UCSD-AML1 (cell line): ENCODE measurements around the gene RAPSN.

Experiments used
- DNase-seq: peaks from one replicate; lab custom pipeline; 2025; ENCODE audit not compliant: unreplicated experiment; lab: John Stamatoyannopoulos, UW

RAPSN gene

DNA sequence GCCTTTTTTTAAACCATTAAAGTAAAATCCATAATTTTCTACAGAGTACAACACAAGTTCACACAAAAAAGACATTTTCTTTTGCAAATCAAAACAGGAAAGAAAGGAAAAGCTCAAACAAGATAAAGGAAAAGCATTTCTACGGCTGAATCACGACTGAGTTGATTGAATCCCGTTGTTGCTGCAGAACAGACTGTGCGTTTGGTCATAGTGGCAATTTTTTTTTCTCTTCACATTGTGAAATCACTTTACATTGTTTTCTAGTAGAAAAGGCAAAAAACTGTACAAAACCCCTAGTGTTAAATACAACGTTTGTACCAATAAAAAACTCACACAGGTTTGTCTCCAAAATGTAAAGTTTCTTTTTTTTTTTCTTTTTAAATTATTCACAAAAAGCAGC, 17.3 kb upstream of the RAPSN start:
- no peak for DNase-seq

DNA sequence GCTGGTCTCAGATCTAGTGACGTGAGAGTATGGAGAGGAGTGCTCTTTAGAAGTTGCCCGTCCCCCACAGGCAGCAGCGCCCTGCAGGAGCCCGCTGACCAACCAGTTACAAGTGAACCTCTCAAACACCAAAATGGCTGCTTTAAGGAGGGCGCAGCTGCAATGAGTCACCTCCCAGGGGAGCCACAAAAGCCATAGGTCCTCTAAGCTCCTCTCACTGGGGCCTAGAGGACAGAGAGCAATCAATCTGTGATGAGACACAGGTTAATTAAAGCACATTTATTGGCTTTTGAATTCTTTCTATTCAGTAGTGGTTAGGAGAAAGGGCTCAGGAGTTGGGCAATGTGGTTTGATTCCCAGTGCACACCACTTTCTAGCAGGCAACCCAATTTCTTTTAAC, 15.5 kb upstream of the RAPSN start:
- no peak for DNase-seq

DNA sequence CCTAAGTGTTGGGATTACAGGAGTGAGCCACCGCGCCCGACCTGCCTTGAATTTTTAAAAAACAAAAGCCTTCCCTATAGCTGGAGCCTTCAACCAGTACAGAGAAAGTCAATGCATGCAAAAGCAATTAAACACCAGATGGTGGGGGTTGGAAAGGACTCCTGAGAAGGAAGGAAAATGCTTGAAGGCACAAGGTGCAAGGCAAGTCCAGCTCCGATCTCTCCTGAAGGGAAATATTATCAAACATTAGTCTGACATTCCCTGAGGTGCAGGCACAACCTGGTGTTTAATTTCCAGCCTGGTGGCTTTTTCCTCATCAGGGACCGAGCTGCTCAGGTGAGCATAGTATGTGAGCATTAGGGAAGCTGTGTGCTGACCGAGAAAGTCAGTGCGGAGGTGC, 12.9 kb upstream of the RAPSN start:
- DNase-seq: no peak

DNA sequence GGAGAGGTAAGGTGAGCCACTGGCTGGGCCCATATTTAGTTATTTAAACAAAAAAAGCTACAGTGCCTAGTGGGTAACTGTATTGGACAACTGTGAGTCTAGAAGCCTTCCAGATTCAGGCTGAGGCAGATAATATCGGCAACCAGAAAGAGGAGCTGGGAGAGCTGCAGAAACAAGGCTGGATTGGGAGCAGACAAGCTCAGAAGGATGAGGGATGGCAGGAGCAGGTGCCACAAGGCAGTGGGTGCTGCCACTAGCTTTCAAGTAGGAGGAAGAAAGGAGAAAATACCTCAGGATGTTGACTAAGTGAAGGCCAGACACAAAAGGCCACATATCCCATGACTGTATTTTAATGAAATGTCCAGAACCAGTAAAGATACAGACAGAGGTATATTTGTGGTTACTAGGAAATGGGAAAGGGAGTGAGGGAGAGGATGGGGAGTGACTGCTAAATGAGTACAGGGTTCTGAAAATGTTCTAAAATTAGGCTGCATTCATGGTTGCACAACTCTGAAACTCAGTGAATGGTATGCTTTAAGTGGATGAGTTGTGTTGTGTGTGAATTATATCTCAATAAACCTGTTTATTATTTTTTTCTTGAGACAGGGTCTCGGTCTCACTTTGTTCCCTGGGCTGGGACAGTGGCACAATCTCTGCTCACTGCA, 11.8 kb upstream of the RAPSN start:
- DNase-seq: no peak

DNA sequence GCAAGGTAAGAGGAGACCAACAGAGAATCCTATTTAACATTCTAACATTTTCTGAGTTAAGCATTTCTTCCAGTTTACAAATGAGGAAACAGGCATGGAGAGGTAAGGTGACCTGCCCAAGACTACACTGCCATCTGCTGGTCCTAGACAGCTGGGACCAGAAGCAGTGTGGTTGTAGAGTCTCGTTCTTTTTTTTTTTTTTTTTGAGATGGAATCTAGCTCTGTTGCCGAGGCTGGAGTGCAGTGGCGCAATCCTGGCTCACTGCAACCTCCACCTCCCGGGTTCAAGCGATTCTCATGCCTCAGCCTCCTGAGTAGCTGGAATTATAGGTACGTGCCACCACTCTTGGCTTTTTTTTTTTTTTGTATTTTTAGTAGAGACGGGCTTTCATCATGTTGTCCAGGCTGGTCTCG, 5.3 kb upstream of the RAPSN start:
- DNase-seq: peak; percentile 50

DNA sequence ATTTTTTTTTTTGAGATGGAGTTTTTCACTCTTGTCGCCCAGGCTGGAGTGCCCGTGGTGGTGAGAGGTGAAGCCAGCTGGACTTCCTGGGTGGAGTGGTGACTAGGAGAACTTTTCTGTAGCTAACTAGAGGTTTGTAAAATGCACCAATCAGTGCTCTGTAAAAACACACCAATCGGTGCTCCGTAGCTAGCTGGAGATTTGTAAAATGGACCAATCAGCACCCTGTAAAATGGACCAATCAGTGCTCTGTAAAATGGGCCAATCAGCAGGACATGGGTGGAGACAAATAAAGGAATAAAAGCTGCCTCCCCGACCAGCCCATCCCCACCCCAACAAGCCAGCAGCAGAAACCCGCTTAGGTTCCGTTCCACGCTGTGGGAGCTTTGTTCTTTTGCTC, 4.4 kb upstream of the RAPSN start:
- DNase-seq: no peak

DNA sequence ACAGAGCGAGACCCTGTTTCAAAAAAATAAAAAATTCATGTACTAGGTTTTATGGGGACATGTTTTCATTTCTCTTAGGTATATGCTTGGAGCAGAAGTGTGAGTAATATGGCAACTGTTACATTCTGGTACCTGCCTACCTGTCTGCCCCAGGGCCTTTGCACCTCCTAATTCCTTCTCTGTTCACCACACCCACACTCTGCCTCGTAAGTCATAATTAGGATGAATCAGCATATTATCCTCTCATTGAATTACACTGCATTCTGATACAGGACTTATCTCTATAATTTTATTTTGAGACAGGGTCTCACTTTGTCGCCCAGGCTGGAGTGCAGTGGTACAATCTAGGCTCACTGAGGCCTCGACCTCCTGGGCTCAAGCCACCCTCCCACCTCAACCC, 3.1 kb upstream of the RAPSN start:
- no peak for DNase-seq

DNA sequence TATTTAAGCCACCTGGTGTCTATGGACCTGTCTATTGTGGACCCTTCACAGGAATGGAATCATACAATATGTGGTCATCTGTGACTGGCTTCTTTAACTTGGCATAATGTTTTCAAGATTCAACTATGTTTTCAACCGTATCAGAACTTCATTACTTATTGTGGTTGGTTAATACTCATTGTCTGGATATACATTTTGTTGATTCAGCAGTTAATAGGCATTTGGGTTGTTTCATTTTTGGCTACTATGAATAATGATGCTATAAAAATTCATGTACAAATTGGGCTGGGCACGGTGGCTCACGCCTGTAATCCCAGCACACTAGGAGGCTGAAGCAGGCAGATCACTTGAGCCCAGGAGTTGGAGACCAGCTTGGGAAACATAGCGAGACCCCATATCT, 2.5 kb upstream of the RAPSN start:
- DNase-seq: no peak

DNA sequence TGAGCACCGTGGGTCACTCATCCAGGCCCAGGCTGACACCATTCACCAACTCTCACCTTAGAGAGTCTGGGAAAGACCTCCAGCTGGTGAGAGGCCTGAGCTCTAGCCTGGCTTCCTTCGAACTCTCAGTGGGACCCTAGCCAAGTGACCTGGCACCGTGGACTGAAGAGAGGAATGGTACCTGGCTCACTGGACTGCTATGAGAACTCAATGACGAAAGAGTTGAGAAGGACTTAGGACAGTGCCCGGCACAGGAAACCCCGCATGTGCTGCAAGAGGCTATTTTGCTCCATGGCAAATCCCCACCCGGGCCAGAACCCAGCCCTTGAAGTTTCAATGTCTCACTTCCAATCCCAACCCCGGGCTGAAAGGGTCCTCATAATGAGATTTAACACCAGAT, 605 bp upstream of the RAPSN start:
- DNase-seq: no peak

DNA sequence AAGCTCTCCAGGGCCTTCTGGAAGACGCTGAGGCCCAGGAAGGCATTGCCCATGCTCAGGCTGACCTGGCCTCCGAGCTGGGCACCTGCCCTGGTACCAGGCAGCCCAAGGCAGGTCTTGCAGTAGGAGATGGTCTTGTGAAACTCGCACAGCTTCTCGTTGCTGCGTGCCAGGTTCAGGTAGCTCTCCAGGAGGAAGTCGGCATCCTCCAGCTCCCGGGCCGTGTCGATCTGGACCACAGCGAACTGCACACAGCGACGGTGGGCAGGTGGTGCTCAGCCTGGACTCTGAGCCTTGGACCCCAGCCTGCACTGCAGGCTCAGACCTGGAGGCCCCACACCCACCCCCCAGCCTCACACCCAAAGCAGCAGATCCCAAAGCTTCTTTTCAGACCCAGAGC, 1.0 kb downstream of the RAPSN start:
- no peak for DNase-seq

DNA sequence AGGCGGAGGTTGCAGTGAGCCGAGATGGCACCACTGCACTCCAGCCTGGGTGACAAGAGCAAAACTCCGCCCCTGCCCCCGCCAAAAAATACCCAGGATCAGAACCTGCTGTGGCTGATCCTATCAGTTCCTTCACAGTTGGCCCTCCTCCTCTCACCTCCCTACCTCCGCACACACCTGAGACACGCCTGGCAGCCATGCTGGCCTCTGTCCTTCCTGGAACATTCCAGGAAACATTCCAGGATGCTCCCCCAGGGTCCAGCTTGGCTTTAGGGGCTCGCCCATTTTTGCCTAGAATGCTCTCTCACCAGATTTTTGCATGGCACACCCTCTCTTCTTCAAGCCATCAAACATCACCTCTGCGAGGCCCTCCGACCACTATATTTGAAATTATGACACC, 2.1 kb downstream of the RAPSN start:
- no peak for DNase-seq

DNA sequence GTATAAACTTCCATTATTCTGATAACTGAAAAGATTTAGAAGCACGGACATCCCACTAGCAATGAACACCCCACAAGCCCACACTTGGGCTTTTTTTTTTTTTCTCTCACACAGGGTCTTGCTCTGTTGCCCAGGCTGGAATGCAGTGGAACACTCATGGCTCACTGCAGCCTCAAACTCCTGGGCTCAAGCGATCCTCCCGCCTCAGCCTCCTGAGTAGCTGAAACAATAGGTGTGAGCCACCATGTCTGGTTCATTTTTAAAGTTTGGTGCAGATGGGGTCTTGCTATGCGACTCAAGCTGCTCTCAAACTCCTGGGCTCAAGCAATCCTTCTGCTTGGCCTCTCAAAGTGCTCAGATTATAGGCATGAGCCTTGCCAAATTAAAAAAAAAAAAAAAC, 3.1 kb downstream of the RAPSN start:
- DNase-seq: no peak

DNA sequence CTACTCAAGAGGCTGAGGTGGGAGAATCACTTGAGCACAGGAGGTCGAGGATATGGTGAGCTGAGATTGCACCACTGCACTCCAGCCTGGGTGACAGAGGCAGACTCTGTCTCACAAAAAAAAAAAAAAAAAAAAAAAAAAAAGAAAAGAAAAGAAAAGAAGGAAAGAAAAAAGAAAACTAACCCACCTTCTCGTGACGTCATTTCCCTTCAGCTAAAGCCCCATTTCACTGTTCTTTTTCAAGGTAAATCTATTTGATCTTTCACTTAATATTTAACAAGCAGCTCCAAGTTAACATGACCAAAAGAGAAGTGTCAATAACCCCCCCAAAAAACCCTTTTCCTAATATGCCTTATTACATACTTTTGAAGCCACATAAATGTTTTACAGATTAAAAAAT, 5.1 kb downstream of the RAPSN start:
- DNase-seq: no peak

DNA sequence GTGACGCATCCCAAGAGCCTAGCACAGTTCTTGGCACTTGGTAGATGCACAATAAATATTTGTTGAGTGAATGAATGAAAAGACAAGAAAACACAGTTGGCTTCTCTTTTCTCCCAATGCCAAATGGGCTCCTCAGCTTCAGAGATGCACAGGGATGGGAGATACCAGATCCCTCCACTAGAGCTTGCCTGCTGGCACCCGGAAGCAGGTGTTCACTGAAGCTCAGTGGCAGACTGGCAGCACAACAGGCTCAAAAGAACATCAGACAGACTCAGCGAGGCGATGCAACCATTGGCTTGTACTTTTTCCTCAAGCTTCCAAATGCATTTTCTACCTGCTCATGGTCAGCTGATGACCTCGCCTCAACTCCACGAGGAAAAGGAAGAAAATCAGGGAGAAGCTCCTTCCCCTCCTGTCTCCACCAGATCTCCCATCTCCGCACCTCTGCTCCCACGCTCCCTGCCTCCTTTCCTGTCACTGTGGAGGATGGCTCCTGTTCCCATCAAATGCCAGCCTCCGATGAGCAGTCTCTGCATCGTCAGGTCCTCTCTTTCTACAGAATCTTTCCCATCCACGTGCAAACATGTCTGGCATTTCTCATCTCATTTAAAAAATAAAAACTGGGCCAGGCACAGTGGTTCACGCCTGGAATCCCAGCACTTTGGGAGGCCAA, 5.8 kb downstream of the RAPSN start:
- DNase-seq: no peak

DNA sequence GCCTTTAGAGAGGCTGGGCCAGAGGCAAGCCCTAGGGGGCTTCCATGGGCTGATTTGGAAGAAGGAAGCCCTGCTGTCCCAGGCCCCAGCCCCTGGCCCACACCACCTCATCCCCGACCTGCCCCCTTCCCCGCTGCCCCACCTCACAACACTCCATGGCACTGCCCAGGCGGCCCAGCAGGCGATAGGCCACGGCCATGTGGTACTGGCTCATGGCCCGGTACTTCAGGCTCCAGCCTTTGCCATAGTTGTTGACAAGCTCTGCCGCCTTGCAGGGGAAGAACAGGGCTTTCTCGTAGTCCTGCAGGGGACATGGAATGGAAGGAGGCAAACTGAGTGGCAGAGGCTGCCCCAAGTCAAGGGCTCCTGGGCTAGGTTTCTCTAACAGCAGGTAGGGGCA, 6.4 kb downstream of the RAPSN start:
- DNase-seq: no peak

DNA sequence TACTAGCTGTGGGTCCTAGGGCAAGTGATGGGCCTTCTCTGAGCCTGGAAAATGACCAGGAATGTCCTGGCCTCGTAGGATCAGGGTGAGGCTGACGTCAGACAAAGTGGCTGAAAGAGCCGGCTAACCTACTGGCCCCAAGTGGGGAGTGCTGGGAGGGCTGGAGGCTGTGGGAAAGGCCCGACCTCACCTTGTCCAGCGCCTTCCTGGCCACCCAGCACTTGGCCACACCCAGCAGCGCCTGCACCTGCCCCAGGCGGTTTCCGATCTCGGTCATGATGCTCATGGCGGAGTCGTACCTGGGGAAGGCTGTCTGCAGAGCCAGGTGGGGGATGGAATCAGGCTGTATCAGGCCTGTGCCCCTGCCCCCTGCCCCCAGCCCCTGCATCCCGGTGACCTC, 7.5 kb downstream of the RAPSN start:
- DNase-seq: no peak

DNA sequence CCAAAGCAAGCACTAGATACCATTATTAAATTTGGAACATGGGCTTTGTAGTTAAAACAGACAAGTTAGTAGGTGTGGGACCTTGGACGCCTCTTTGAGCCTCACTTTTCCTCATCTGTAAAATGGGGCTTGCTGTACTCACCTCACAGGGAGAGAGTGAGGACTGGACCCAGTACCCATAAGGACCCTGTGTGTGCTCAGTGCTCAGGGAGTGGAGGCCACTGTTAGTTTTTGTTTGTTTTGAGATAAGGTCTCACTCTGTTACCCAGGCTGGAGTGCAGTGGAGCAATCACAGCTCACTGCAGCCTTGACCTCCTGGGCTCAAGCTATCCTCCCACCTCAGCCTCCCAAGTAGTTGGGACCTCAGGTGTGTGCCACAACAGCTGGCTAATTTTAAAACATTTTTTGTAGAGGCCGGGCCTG, 8.9 kb downstream of the RAPSN start:
- no peak for DNase-seq

DNA sequence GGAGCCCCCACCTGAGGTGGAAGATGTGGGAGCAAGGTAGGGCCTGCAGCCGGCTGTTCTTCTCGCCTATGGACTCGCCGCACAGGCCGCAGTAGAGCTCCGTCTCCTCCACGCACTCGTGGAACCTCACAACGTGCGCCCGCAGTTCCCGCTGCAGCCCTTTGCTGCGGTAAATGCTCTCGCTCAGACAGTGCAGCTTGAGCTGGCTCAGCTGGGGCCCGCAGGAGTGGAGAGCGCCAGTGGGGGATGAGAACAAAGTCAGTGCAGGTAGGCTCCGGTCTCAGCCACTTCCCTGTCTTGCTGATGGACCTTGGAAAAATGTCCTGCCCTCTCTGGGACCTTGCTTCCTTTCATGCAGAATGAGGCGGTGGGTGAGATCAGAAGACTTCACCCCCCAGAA, 10.2 kb downstream of the RAPSN start:
- DNase-seq: no peak

DNA sequence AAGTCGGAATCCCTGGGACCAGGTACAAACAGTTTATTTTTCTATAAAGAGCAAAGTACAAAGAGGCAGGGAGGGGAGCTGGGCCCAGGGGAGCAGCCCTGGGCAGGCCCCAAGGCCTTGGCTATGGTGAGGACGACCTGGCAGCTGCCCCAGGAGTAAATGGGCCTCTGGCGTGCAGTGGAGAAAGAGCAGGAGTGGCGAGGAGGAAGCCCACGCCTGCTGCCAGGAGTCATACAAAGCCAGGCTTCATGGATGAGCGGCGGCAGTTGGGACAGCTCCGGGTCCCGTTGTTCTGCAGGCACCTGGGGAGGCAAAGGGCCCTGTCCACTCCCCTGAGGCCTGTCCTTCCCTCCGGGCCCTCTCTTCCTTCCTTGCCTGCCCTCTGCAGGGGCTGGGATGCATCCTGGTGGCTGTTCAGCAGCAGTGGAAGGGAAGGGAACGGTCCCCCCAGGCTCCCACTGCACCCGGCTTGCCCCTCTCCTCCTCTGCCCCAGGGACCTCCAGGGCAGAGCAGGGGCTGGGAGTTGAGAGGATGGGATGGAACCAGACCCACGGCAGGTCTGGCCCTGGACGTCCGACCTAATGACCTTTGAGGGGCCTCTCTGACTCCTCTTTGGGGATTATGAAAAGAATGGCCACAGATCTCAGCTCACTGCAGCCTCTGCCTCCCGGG, 11.1 kb downstream of the RAPSN start:
- no peak for DNase-seq

DNA sequence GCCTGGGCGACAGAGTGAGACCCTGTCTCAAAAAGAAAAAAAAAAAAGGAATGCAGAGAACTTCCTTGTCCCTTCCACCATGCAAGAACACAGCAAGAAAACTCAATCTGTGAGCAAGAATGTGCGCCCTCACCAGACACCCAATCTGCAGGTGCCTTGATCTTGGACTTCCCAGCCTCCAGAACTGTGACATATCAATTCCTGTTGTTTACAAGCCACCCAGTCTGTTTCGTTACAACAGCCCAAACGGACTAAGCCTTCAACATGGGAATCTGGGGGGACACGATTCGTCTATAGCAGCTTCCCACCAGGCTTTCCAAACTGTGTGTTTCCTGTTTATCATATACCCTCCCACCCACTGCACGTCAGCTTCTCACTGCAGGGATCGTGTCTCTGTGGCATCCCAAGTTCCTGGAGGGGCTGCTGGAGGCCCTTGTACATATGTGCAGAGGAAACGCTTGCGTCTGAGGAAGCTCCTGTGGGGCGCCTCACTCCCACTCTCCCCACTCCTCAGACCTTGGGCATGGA, 11.7 kb downstream of the RAPSN start:
- DNase-seq: no peak

DNA sequence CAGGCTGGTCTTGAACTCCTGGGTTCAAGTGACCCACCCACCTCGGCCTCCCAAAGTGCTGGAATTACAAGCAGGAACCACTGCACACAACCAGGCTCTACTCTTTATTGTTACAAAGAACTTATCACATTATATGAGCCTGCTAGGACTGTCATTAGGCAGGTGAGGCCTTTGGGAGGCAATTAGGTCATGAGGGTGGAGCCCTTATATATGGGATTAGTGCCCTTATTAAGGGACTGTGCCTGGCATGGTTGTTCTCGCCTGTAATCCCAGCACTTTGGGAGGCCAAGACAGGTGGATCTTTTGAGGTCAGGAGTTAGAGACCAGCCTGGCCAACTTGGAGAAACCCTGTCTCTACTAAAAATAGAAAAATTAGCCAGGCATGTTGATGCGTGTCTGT, 12.2 kb downstream of the RAPSN start:
- DNase-seq: no peak

DNA sequence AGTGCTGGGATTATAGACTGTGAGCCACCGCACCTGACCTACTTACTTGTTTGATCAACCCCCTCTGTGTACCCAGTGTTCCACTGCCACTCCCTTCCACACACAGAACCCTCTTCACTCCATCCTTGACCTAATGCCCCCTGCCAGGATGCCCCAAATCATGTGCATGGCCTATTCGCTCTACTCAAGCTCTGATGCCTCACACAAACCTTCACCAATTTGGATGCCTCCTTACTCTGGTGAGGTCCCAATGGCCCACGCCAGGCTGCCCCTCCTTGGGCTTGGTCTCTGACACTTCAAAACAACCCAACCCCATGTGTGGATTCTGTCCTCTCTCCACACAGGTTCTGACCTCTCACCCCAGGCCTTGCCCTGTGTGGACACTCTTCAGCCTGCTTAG, 13.2 kb downstream of the RAPSN start:
- DNase-seq: no peak
